Suprapubic skin (tissue), 4 donors: ENCODE measurements around the gene RAMACL. TPM values are rescaled to one million over a fixed set of nuclear protein-coding genes. Genes with fewer than 3 reads are reported as not detected.
A peak's percentile ranks its signal among the peaks of the same experiment; 100 is the strongest.

Experiments used
- DNase-seq, 2 donors: peaks; one replicate each; pipeline ENCODE4 v3.0.0-alpha.2; 2019; ENCODE audit warnings: low spot score in 2 of 2
- H3K27ac ChIP-seq: fragments of 200-600 bp; sonication (generic); one replicate; pipeline ENCODE4 v1.5.1; 2019
- H3K27me3 ChIP-seq: fragments of 200-600 bp; sonication (generic); one replicate; pipeline ENCODE4 v1.5.1; 2019
- H3K36me3 ChIP-seq: fragments of 200-600 bp; sonication (generic); one replicate; pipeline ENCODE4 v1.5.1; 2019
- H3K4me1 ChIP-seq: fragments of 200-600 bp; sonication (generic); one replicate; pipeline ENCODE4 v1.5.1; 2019
- H3K4me3 ChIP-seq: fragments of 200-600 bp; sonication (generic); one replicate; pipeline ENCODE4 v1.5.1; 2019; ENCODE audit warnings: mild to moderate bottlenecking
- H3K9me3 ChIP-seq: fragments of 200-600 bp; sonication (generic); one replicate; pipeline ENCODE4 v1.5.1; 2019
- CTCF ChIP-seq, 2 donors: fragments of 200-600 bp in 1 of 2; fragments of 450-650 bp in 1 of 2; sonication (generic) in 1 of 2; IDR thresholded peaks; one replicate each; pipeline ENCODE4 v1.5.1; 2016 to 2019; ENCODE audit warnings: antibody characterized with exemption in 2 of 2, mild to moderate bottlenecking in 1 of 2, moderate library complexity in 1 of 2
- EP300 ChIP-seq: sonication (generic); formaldehyde crosslinking; IDR thresholded peaks from one replicate; pipeline ENCODE4 v1.6.1; 2017; ENCODE audit warnings: antibody characterized with exemption
- POLR2A ChIP-seq, 2 donors: fragments of 450-650 bp; IDR thresholded peaks; one replicate each; pipeline ENCODE4 v1.6.1; 2017; ENCODE audit warnings: antibody characterized with exemption in 2 of 2, mild to moderate bottlenecking in 2 of 2, moderate library complexity in 2 of 2
- POLR2AphosphoS5 ChIP-seq, 3 donors: sonication (generic); formaldehyde crosslinking; IDR thresholded peaks; one replicate each; pipeline ENCODE4 v1.6.1; 2017; ENCODE audit warnings: antibody characterized with exemption in 3 of 3
- WGBS: methylation state at CpG from one replicate; pipeline ENCODE4 v1.1.5; 2018; 5-methylcytosine and 5-hydroxymethylcytosine counted together
- total RNA-seq, 4 donors: library from RNA; depleted of rRNA; stranded (reverse); fragments of >200 nt; gene quantifications; one replicate each; pipeline ENCODE4 v1.1.0, GENCODE V29; 2016

Gene RAMACL
- total RNA-seq, 4 donors from 2014 or later, result 1.0 to 3.6 (median 1.1) TPM

- H3K27me3 ChIP-seq, result no peaks in the 10 kb centered on the region
- no peaks in the 10 kb centered on the region for H3K36me3 ChIP-seq
- DNase-seq, result no peak
- peak in 1 of 3 donors; percentile 32 for TF ChIP-seq POLR2AphosphoS5 (IDR thresholded peaks at IDR 0.05)
- no peak for TF ChIP-seq EP300
- TF ChIP-seq CTCF (IDR thresholded peaks at IDR 0.05), result no peak
- H3K27ac ChIP-seq, result peak overlapping the region; percentile 71
- H3K4me3 ChIP-seq, result no peak overlapping the region
- H3K9me3 ChIP-seq, result no peaks in the 10 kb centered on the region
- WGBS, result 55% methylated on average over 11 of the region's 11 CpGs
- peaks cover 24% of the 10 kb centered on the region for H3K4me1 ChIP-seq
Observed at GRCh38 chr6:166598441-166599138, 12.1 kb upstream of the RAMACL start.

GRCh38 chr6:166597711-166598440, 11.4 kb upstream of the RAMACL start:
- Histone ChIP-seq H3K9me3 (no peaks in the 10 kb centered on the region), H3K27ac (peak overlapping the region; percentile 20), H3K27me3 (no peaks in the 10 kb centered on the region), H3K36me3 (no peaks in the 10 kb centered on the region), H3K4me3 (no peak overlapping the region), H3K4me1 (peaks cover 24% of the 10 kb centered on the region)
- 84% methylated on average over 10 of the region's 10 CpGs for WGBS
- DNase-seq, result no peak
- TF ChIP-seq EP300 (no peak), POLR2A (IDR thresholded peaks at IDR 0.05) (no peak), POLR2AphosphoS5 (IDR thresholded peaks at IDR 0.05) (no peak), CTCF (IDR thresholded peaks at IDR 0.05) (no peak)

GRCh38 chr6:166596776-166597507, 10.5 kb upstream of the RAMACL start:
- Histone ChIP-seq H3K27ac (no peak overlapping the region), H3K4me1 (peaks cover 24% of the 10 kb centered on the region), H3K9me3 (no peaks in the 10 kb centered on the region), H3K27me3 (no peaks in the 10 kb centered on the region), H3K4me3 (no peak overlapping the region), H3K36me3 (no peaks in the 10 kb centered on the region)
- 90% methylated on average over 15 of the region's 15 CpGs for WGBS
- TF ChIP-seq EP300 (no peak), CTCF (IDR thresholded peaks at IDR 0.05) (no peak), POLR2A (IDR thresholded peaks at IDR 0.05) (no peak), POLR2AphosphoS5 (IDR thresholded peaks at IDR 0.05) (no peak)
- no peak for DNase-seq

GRCh38 chr6:166595949-166596348, 9.5 kb upstream of the RAMACL start:
- H3K4me1 ChIP-seq, result peaks cover 24% of the 10 kb centered on the region

More at GRCh38 chr6:166595949-166596348, 9.5 kb upstream of the RAMACL start:
- 87% methylated on average over 6 of the region's 6 CpGs for WGBS
- Histone ChIP-seq H3K27ac (no peak overlapping the region), H3K27me3 (no peaks in the 10 kb centered on the region), H3K4me3 (no peak overlapping the region), H3K9me3 (no peaks in the 10 kb centered on the region), H3K36me3 (no peaks in the 10 kb centered on the region)
- DNase-seq, result no peak
- TF ChIP-seq EP300 (no peak), POLR2AphosphoS5 (IDR thresholded peaks at IDR 0.05) (no peak), CTCF (IDR thresholded peaks at IDR 0.05) (no peak), POLR2A (IDR thresholded peaks at IDR 0.05) (no peak)
